Spleen (tissue), 11 donors: Measurements from ENCODE around the gene HOXA6. TPM values are rescaled to one million over a fixed set of nuclear protein-coding genes. Genes with fewer than 3 reads are reported as not detected.

ENCODE experiments used
- DNase-seq: peaks from one replicate; pipeline ENCODE4 v3.0.0-alpha.2; 2020
- H3K27ac ChIP-seq, 8 donors: fragments of 200-600 bp; sonication (generic) in 7 of 8; 1 replicate in 4 of 8; 2 replicates in 4 of 8; pipeline versions ENCODE4 v1.5.0 to v1.8.0; 2016 to 2021; ENCODE audit warnings: inconsistent platforms in 4 of 8, mild to moderate bottlenecking in 4 of 8, moderate library complexity in 1 of 8
- H3K27me3 ChIP-seq, 7 donors: fragments of 200-600 bp; sonication (generic) in 6 of 7; replicated peaks in 1 of 7; 1 replicate in 4 of 7; 2 replicates in 3 of 7; pipeline versions ENCODE4 v1.5.0 to v1.8.0; 2016 to 2021; ENCODE audit warnings: inconsistent platforms in 3 of 7, mild to moderate bottlenecking in 1 of 7
- H3K36me3 ChIP-seq, 6 donors: fragments of 200-600 bp; sonication (generic) in 5 of 6; 1 replicate in 4 of 6; 2 replicates in 2 of 6; pipeline versions ENCODE4 v1.5.0 to v1.8.0; 2016 to 2021; ENCODE audit warnings: inconsistent platforms in 2 of 6
- H3K4me1 ChIP-seq, 6 donors: fragments of 200-600 bp; sonication (generic) in 5 of 6; 1 replicate in 3 of 6; 2 replicates in 3 of 6; pipeline versions ENCODE4 v1.5.0 to v1.8.0; 2016 to 2021; ENCODE audit warnings: inconsistent platforms in 3 of 6
- H3K4me3 ChIP-seq, 8 donors: fragments of 200-600 bp; sonication (generic) in 7 of 8; 1 replicate in 4 of 8; 2 replicates in 4 of 8; pipeline versions ENCODE4 v1.5.0 to v1.8.0; 2016 to 2021; ENCODE audit warnings: inconsistent platforms in 4 of 8, mild to moderate bottlenecking in 4 of 8, moderate library complexity in 2 of 8
- H3K9me3 ChIP-seq, 8 donors: fragments of 200-600 bp; sonication (generic) in 7 of 8; 1 replicate in 4 of 8; 2 replicates in 4 of 8; pipeline versions ENCODE4 v1.5.0 to v1.8.0; 2016 to 2021; ENCODE audit warnings: inconsistent platforms in 4 of 8
- POLR2A ChIP-seq, 3 donors: fragments of 450-650 bp; IDR thresholded peaks; one replicate each; pipeline ENCODE4 v1.5.1; 2017; ENCODE audit warnings: antibody characterized with exemption in 3 of 3, mild to moderate bottlenecking in 1 of 3
- POLR2AphosphoS5 ChIP-seq, 3 donors: sonication (generic); formaldehyde crosslinking; IDR thresholded peaks; one replicate each; pipeline ENCODE4 v1.5.1; 2017; ENCODE audit warnings: antibody characterized with exemption in 3 of 3
- WGBS, 5 donors: extraction: QIAGEN DNeasy Blood & Tissue Kit in 3 of 5; methylation state at CpG; one replicate each; pipeline versions ENCODE4 v1.1.5 to v1.1.7; 2013 to 2018; 5-methylcytosine and 5-hydroxymethylcytosine counted together
- intact Hi-C: fragments of 100-400 bp; cut with DNase I; formaldehyde crosslinking; loops from one replicate; pipeline ENCODE4 v1.15.0; 2023; ENCODE audit warnings: low total_unique reads
- polyA plus RNA-seq, 3 donors: library from polyadenylated mRNA; stranded (reverse); fragments of 200-250 nt; gene quantifications; one replicate each; pipeline ENCODE4 v1.2.1, GENCODE V29; 2013
- total RNA-seq, 7 donors: library from RNA; depleted of rRNA in 3 of 7; stranded (reverse); fragments of >200 nt in 3 of 7; fragmentation: NEBNext Ultra II Directional in 4 of 7; extraction: Animal tissue kit (Norgen Biotek cat#: 25700) in 4 of 7; gene quantifications; one replicate each; pipeline versions ENCODE4 v1.1.0 to v1.2.1, GENCODE V29; 2016 to 2021
- TF ChIP-seq, protein P1 (sequence below), 11 experiments: fragments of 200-600 bp in 7 of 11; fragments of 450-650 bp in 4 of 11; sonication (generic) in 4 of 11; IDR thresholded peaks in 8 of 11; conservative IDR thresholded peaks in 3 of 11; 1 replicate in 7 of 11; 2 replicates in 4 of 11; pipeline versions ENCODE4 v1.4.0 to v1.8.0; 2016 to 2021; ENCODE audit warnings: antibody characterized with exemption in 11 of 11, inconsistent platforms in 4 of 11, mild to moderate bottlenecking in 1 of 11
- donor health status: healthy with polysubstance abuse.
- donor health status: DM: no; HTN: no; CAD: no; lungs with moderate emphysema.
- donor health status: DM: no; HTN: no; CAD: no.
- donor health status: Bipolar disorder and iron deficiency.
- donor health status: healthy.
- donor health status: DM: no; HTN: no; CAD: no.
- donor health status: DM: yes; HTN: yes; CAD: no.

The HOXA6 gene
- total and polyA plus RNA-seq, 10 donors: 0.26 to 2.0 (median 1.2) TPM; not detected in 2

GRCh38 chr7:27118580-27118979, 29.0 kb downstream of the HOXA6 start:
- H3K27me3 ChIP-seq: no peaks in the 10 kb centered on the region
- no peaks in the 10 kb centered on the region for H3K9me3 ChIP-seq
- TF ChIP-seq, protein P1, sequence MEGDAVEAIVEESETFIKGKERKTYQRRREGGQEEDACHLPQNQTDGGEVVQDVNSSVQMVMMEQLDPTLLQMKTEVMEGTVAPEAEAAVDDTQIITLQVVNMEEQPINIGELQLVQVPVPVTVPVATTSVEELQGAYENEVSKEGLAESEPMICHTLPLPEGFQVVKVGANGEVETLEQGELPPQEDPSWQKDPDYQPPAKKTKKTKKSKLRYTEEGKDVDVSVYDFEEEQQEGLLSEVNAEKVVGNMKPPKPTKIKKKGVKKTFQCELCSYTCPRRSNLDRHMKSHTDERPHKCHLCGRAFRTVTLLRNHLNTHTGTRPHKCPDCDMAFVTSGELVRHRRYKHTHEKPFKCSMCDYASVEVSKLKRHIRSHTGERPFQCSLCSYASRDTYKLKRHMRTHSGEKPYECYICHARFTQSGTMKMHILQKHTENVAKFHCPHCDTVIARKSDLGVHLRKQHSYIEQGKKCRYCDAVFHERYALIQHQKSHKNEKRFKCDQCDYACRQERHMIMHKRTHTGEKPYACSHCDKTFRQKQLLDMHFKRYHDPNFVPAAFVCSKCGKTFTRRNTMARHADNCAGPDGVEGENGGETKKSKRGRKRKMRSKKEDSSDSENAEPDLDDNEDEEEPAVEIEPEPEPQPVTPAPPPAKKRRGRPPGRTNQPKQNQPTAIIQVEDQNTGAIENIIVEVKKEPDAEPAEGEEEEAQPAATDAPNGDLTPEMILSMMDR (IDR thresholded peaks at IDR 0.05 in 8 of 11, conservative IDR thresholded peaks at IDR 0.05 in 3 of 11): no peak
- TF ChIP-seq POLR2AphosphoS5 (IDR thresholded peaks at IDR 0.05): no peak
- TF ChIP-seq POLR2A (IDR thresholded peaks at IDR 0.05): no peak
- no peaks in the 10 kb centered on the region for H3K36me3 ChIP-seq
- H3K4me1 ChIP-seq: peaks cover 0 to 38% (median 12%) of the 10 kb centered on the region in 6 donors
- DNase-seq: no peak
- peak overlapping the region in 6 of 8 donors; percentile 32 to 89 (median 72) for H3K27ac ChIP-seq
- peak overlapping the region in 6 of 8 donors; percentile 8 to 59 (median 28) for H3K4me3 ChIP-seq
- 57 to 78% (median 75%) methylated on average over 3 of the region's 3 CpGs for WGBS, 5 donors
- intact Hi-C loops: loop anchor here (10.0 kb wide), 1 partner anchor 364 kb away; no protein-coding TSS in a partner anchor

DNA sequence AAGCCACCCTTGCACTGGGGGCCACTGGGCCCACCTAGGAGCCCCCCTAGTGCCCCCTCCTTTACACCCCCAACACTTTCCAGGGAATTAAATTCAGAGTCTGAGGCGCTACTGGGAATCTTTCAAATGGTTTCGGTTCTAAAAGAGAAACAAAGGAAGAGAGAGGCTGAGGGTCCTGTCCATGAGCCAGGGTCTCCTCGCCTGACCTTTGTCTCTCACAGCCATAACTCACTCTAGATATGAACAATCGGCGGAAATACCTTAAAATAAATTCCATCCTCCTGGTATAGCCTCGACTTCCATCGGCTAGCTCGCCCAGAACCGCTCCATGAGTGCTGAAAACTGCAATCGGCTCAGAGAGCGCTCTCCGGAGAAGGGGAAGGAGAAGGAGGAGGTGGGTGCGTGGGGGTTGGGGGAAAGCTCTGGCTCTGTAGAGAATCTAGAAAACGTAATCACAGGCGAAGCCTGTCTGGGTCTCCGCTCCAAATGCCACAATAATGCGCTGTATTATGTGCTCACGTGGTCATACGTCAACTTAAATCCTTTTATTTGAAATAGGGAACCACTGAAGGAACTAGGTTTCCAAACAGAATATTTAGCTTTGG, 29.6 kb downstream of the HOXA6 start:
- intact Hi-C loops: loop anchor here (10.0 kb wide), 1 partner anchor 363 kb away; no protein-coding TSS in a partner anchor
- no peaks in the 10 kb centered on the region for H3K9me3 ChIP-seq
- peak overlapping the region in 6 of 8 donors; percentile 8 to 59 (median 28) for H3K4me3 ChIP-seq
- DNase-seq: no peak
- peak overlapping the region in 7 of 8 donors; percentile 35 to 89 (median 71) for H3K27ac ChIP-seq
- 64 to 75% (median 70%) methylated on average over 19 of the region's 19 CpGs for WGBS, 5 donors
- no peaks in the 10 kb centered on the region for H3K36me3 ChIP-seq
- H3K27me3 ChIP-seq: no peaks in the 10 kb centered on the region
- TF ChIP-seq, protein P1 (IDR thresholded peaks at IDR 0.05 in 8 of 11, conservative IDR thresholded peaks at IDR 0.05 in 3 of 11): no peak
- TF ChIP-seq POLR2AphosphoS5 (IDR thresholded peaks at IDR 0.05) (peak in 2 of 3 donors; percentile 35 to 61), POLR2A (IDR thresholded peaks at IDR 0.05) (no peak)
- H3K4me1 ChIP-seq: peaks cover 0 to 40% (median 12%) of the 10 kb centered on the region in 6 donors

- H3K4me1 ChIP-seq: peaks cover 0 to 48% (median 19%) of the 10 kb centered on the region in 6 donors
- intact Hi-C loops: loop anchor here (10.0 kb wide), 1 partner anchor 362 kb away; no protein-coding TSS in a partner anchor
- TF ChIP-seq, protein P1 (IDR thresholded peaks at IDR 0.05 in 8 of 11, conservative IDR thresholded peaks at IDR 0.05 in 3 of 11): no peak
- TF ChIP-seq POLR2AphosphoS5 (IDR thresholded peaks at IDR 0.05) (no peak), POLR2A (IDR thresholded peaks at IDR 0.05) (no peak)
- no peaks in the 10 kb centered on the region for H3K27me3 ChIP-seq
- H3K27ac ChIP-seq: peak overlapping the region in 7 of 8 donors; percentile 35 to 89 (median 71)
- WGBS, 5 donors: 59 to 82% (median 79%) methylated on average over 12 of the region's 12 CpGs
- DNase-seq: no peak
- H3K4me3 ChIP-seq: peak overlapping the region in 6 of 8 donors; percentile 3 to 59 (median 20)
- no peaks in the 10 kb centered on the region for H3K9me3 ChIP-seq
- H3K36me3 ChIP-seq: no peaks in the 10 kb centered on the region
These were observed 30.4 kb downstream of the HOXA6 start for GRCh38 chr7:27116962-27117886.
